ENCODE measurements around the gene MRPL12.
A peak's percentile ranks its signal among the peaks of the same experiment; 100 is the strongest.
"Not testable (repeated sequence)": the region's sequence is repeated elsewhere in the genome, so short reads cannot be mapped to it uniquely, and the experiment has no call there.

Gene MRPL12

GRCh38 chr17:81717766-81718089 lies 14.6 kb downstream of the MRPL12 start:
- no peak for DNase-seq

GRCh38 chr17:81719410-81720266 lies 16.5 kb downstream of the MRPL12 start:
- DNase-seq = no peak

- no peak for DNase-seq
Measured at GRCh38 chr17:81720267-81721071, 17.3 kb downstream of the MRPL12 start.

GRCh38 chr17:81722184-81723120 lies 19.3 kb downstream of the MRPL12 start:
- no peak for DNase-seq

- DNase-seq = peak; percentile 21
Measured at GRCh38 chr17:81723651-81724209, 20.6 kb downstream of the MRPL12 start.

- peak; percentile 44 for DNase-seq
Measured at GRCh38 chr17:81725439-81725838, 22.3 kb downstream of the MRPL12 start.

GRCh38 chr17:81726004-81726403 lies 22.8 kb downstream of the MRPL12 start:
- no peak for DNase-seq

- DNase-seq = no peak
Measured at GRCh38 chr17:81727324-81728031, 24.3 kb downstream of the MRPL12 start.

- peak; percentile 38 for DNase-seq
Measured at GRCh38 chr17:81733507-81734404, 30.6 kb downstream of the MRPL12 start.

GRCh38 chr17:81734405-81735263 lies 31.5 kb downstream of the MRPL12 start:
- no peak for DNase-seq

- peak; percentile 66 for DNase-seq
Measured at GRCh38 chr17:81735264-81736102, 32.3 kb downstream of the MRPL12 start.

- DNase-seq = no peak
Measured at GRCh38 chr17:81737947-81738800, 35.0 kb downstream of the MRPL12 start.

- no peak for DNase-seq
Measured at GRCh38 chr17:81738801-81739393, 35.7 kb downstream of the MRPL12 start.

- DNase-seq = not testable (repeated sequence)
Measured at GRCh38 chr17:81739593-81739992, 36.4 kb downstream of the MRPL12 start.

- DNase-seq = no peak
Measured at GRCh38 chr17:81740395-81740961, 37.3 kb downstream of the MRPL12 start.

- no peak for DNase-seq
Measured at GRCh38 chr17:81741049-81741593, 38.0 kb downstream of the MRPL12 start.

Measured in NCI-H526 treated with DMSO at 0.1 percent for 48 hours (cell line).